Measurements from ENCODE around the gene PLB1.

DNA sequence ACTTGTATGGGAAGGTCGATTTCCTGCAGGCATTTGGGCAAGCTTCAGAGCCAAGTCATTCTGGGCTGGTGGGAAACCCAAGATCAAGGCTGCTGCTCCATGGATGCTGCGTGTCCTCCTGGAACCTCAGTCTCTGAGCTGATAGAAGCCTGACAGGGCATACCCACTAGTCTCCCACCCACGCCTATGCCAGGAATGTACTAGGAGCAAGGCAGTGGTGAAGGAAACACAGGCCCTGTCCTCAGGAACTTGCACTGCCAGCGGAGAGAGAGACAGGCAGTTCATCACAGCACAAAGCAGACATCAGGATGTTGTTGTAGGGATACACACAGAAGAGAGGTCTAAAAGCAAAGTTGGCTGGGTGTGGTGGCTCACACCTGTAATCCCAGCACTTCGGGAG, 84.2 kb downstream of the PLB1 start:
- TF ChIP-seq EZH2 (IDR thresholded peaks at IDR 0.05; ENCODE audit: insufficient read depth, poor library complexity, severe bottlenecking): no peak
- no peak for TF ChIP-seq EZH2phosphoT487 (IDR thresholded peaks at IDR 0.05; ENCODE audit: insufficient read depth, low read depth)
